B cell (primary cell): ENCODE measurements around the gene NEK11. TPM values are rescaled to one million over a fixed set of nuclear protein-coding genes. Genes with fewer than 3 reads are reported as not detected.

Experiments used
- ATAC-seq: fragments of 200-7000 bp; cut with Tn5 transposase; one replicate; pipeline ENCODE4 v1.10.0; 2021; ENCODE audit warnings: low read depth, mild to moderate bottlenecking, moderate number of reproducible peaks, moderate library complexity
- CTCF ChIA-PET: fragments of 350-600 bp; sonication (Branson Sonifier 250); formaldehyde crosslinking; loops from one replicate; lab custom pipeline; 2021; ENCODE audit warnings: antibody characterized with exemption, inconsistent platforms; lab: Charles Lee
- POLR2A ChIA-PET: fragments of 350-600 bp; sonication (Branson Sonifier 250); formaldehyde crosslinking; loops from one replicate; lab custom pipeline; 2021; ENCODE audit warnings: antibody characterized with exemption; lab: Charles Lee
- DNase-seq: peaks from one replicate; pipeline ENCODE4 v3.0.0; 2013
- H2AFZ ChIP-seq: 2 replicates; pipeline ENCODE4 v1.6.1; 2012; ENCODE audit warnings: mild to moderate bottlenecking, low read depth, low read length; ENCODE audit not compliant: insufficient read depth, poor library complexity, severe bottlenecking
- H3K27ac ChIP-seq, 2 donors: 1 replicate in 1 of 2; 2 replicates in 1 of 2; pipeline ENCODE4 v1.5.1; 2012 to 2013; ENCODE audit warnings: low read length in 2 of 2, mild to moderate bottlenecking in 2 of 2, moderate library complexity in 1 of 2
- H3K27me3 ChIP-seq, 4 experiments: fragments of 200-600 bp in 1 of 4; sonication (generic) in 1 of 4; replicated peaks in 1 of 4; 1 replicate in 2 of 4; 2 replicates in 2 of 4; pipeline versions ENCODE4 v1.6.1 to v1.7.0; 2013 to 2016; ENCODE audit warnings: low read length in 3 of 4, mild to moderate bottlenecking in 2 of 4, mixed read lengths in 1 of 4, moderate library complexity in 1 of 4; ENCODE audit not compliant: insufficient read depth in 4 of 4, control insufficient read depth in 3 of 4; ENCODE audit errors: control extremely low read depth in 1 of 4
- H3K36me3 ChIP-seq, 2 experiments: replicated peaks in 1 of 2; 1 replicate in 1 of 2; 2 replicates in 1 of 2; pipeline versions ENCODE4 v1.6.1 to v1.7.1; 2013; ENCODE audit warnings: low read length in 1 of 2; ENCODE audit not compliant: insufficient read depth in 2 of 2, control insufficient read depth in 1 of 2; ENCODE audit errors: control extremely low read depth in 1 of 2, extremely low read depth in 1 of 2
- H3K4me1 ChIP-seq, 2 donors: fragments of 200-600 bp in 1 of 2; sonication (generic) in 1 of 2; 1 replicate in 1 of 2; 2 replicates in 1 of 2; pipeline versions ENCODE4 v1.5.1 to v1.6.1; 2013 to 2017; ENCODE audit warnings: low read length in 2 of 2; ENCODE audit not compliant: control insufficient read depth in 2 of 2, insufficient read depth in 2 of 2
- H3K4me2 ChIP-seq: replicated peaks from 2 replicates; pipeline ENCODE3; 2012; ENCODE audit warnings: mild to moderate bottlenecking, low read depth, low read length; ENCODE audit not compliant: poor library complexity, severe bottlenecking
- H3K4me3 ChIP-seq, 5 experiments: fragments of 200-600 bp in 1 of 5; sonication (generic) in 1 of 5; 1 replicate in 3 of 5; 2 replicates in 2 of 5; pipeline versions ENCODE4 v1.5.1 to v1.7.0; 2011 to 2016; ENCODE audit warnings: low read length in 4 of 5, mild to moderate bottlenecking in 4 of 5, low read depth in 2 of 5, control low read depth in 1 of 5, moderate library complexity in 1 of 5; ENCODE audit not compliant: insufficient read depth in 1 of 5; ENCODE audit errors: control extremely low read depth in 1 of 5, extremely low read depth in 1 of 5
- H3K79me2 ChIP-seq: fragments of 200-600 bp; sonication (generic); one replicate; pipeline ENCODE4 v1.6.0; 2016; ENCODE audit warnings: low read length; ENCODE audit not compliant: control insufficient read depth, insufficient read depth
- H3K9ac ChIP-seq: fragments of 200-600 bp; sonication (generic); 2 replicates; pipeline ENCODE4 v1.6.1; 2017; ENCODE audit warnings: mild to moderate bottlenecking, low read length, moderate library complexity
- H3K9me3 ChIP-seq, 3 donors: one replicate each; pipeline versions ENCODE4 v1.6.1 to v1.7.1; 2013; ENCODE audit warnings: low read length in 2 of 3; ENCODE audit not compliant: control insufficient read depth in 2 of 3, insufficient read depth in 1 of 3; ENCODE audit errors: control extremely low read depth in 1 of 3
- H4K20me1 ChIP-seq: 2 replicates; pipeline ENCODE4 v1.6.0; 2012; ENCODE audit warnings: mild to moderate bottlenecking, low read length; ENCODE audit not compliant: insufficient read depth, control insufficient read depth, poor library complexity, severe bottlenecking
- H3K27ac Mint-ChIP-seq: one replicate; pipeline ENCODE4 v1.8.0; 2021; ENCODE audit warnings: mixed read lengths
- H3K27me3 Mint-ChIP-seq: one replicate; pipeline ENCODE4 v1.8.0; 2021; ENCODE audit warnings: mixed read lengths
- H3K4me1 Mint-ChIP-seq: one replicate; pipeline ENCODE4 v1.8.0; 2021; ENCODE audit warnings: mixed read lengths
- H3K4me3 Mint-ChIP-seq: one replicate; pipeline ENCODE4 v1.8.0; 2021; ENCODE audit warnings: mixed read lengths
- H3K9me3 Mint-ChIP-seq: one replicate; pipeline ENCODE4 v1.8.0; 2022; ENCODE audit warnings: mixed read lengths; ENCODE audit not compliant: insufficient read depth
- CTCF ChIP-seq: fragments of 200-600 bp; IDR thresholded peaks from one replicate; pipeline ENCODE4 v1.8.0; 2022; ENCODE audit warnings: antibody characterized with exemption, mild to moderate bottlenecking
- EZH2 ChIP-seq: IDR thresholded peaks from 2 replicates; pipeline ENCODE4 v1.6.1; 2012; ENCODE audit warnings: borderline replicate concordance, low read depth, mild to moderate bottlenecking, moderate library complexity, low read length; ENCODE audit not compliant: insufficient read depth, poor library complexity, severe bottlenecking
- WGBS: methylation state at CpG from one replicate; pipeline ENCODE4 v1.1.5; 2013; ENCODE audit warnings: missing lambda C conversion rate; ENCODE audit not compliant: insufficient coverage; 5-methylcytosine and 5-hydroxymethylcytosine counted together
- intact Hi-C: fragments of 100-400 bp; cut with micrococcal nuclease; formaldehyde crosslinking; loops from one replicate; pipeline ENCODE4 v1.10.0; 2022
- polyA plus RNA-seq: library from polyadenylated mRNA; depleted of rRNA; stranded (reverse); fragments of >200 nt; gene quantifications from 2 replicates; pipeline ENCODE4 v1.2.3, GENCODE V29; 2012
- total RNA-seq, 2 donors: library from RNA; stranded (reverse); fragments of 120-200 nt in 1 of 2; gene quantifications; 1 replicate in 1 of 2; 2 replicates in 1 of 2; pipeline versions ENCODE4 v1.2.3 to v1.2.4, GENCODE V29; 2013 to 2022

Gene NEK11
- total and polyA plus RNA-seq, 2 donors (not counting 1 experiment from before 2014, with no cell fraction given) = 1.00 to 7.7 TPM

GRCh38 chr3:131141770-131142169 is 115.1 kb downstream of the NEK11 start:
- no peak overlapping the region for H3K4me3 Mint-ChIP-seq
- H3K27me3 Mint-ChIP-seq = no peaks in the 10 kb centered on the region
- Histone ChIP-seq H3K9ac (no peak overlapping the region), H4K20me1 (no peaks in the 10 kb centered on the region), H3K4me3 (no peak overlapping the region), H3K4me1 (no peaks in the 10 kb centered on the region), H3K27ac (no peak overlapping the region), H3K4me2 (no peak overlapping the region), H3K27me3 (no peaks in the 10 kb centered on the region), H3K9me3 (no peaks in the 10 kb centered on the region), H3K79me2 (no peaks in the 10 kb centered on the region), H3K36me3 (no peaks in the 10 kb centered on the region), H2AFZ (no peak overlapping the region)
- 100% methylated on average over 1 of the region's 2 CpGs for WGBS
- intact Hi-C loops = no loop called here
- CTCF ChIA-PET = no interaction called here
- H3K27ac Mint-ChIP-seq = no peak overlapping the region
- POLR2A ChIA-PET = no interaction called here
- H3K9me3 Mint-ChIP-seq = peaks cover 4% of the 10 kb centered on the region
- TF ChIP-seq CTCF (no peak), EZH2 (no peak)
- DNase-seq = no peak
- ATAC-seq = no peak
- H3K4me1 Mint-ChIP-seq = no peaks in the 10 kb centered on the region

GRCh38 chr3:131142580-131142979 is 115.9 kb downstream of the NEK11 start:
- Histone ChIP-seq H3K36me3 (no peaks in the 10 kb centered on the region), H3K79me2 (no peaks in the 10 kb centered on the region), H3K27me3 (no peaks in the 10 kb centered on the region), H3K27ac (no peak overlapping the region), H3K9ac (no peak overlapping the region), H3K4me1 (no peaks in the 10 kb centered on the region), H3K4me2 (no peak overlapping the region), H2AFZ (no peak overlapping the region), H3K4me3 (no peak overlapping the region), H4K20me1 (no peaks in the 10 kb centered on the region), H3K9me3 (no peaks in the 10 kb centered on the region)
- no peaks in the 10 kb centered on the region for H3K27me3 Mint-ChIP-seq
- H3K4me3 Mint-ChIP-seq = no peak overlapping the region
- ATAC-seq (no peak), DNase-seq (no peak)
- no peaks in the 10 kb centered on the region for H3K4me1 Mint-ChIP-seq
- peaks cover 4% of the 10 kb centered on the region for H3K9me3 Mint-ChIP-seq
- ChIA-PET CTCF (no interaction called here), POLR2A (no interaction called here)
- no peak overlapping the region for H3K27ac Mint-ChIP-seq
- no peak for TF ChIP-seq CTCF
- no peak for TF ChIP-seq EZH2
- intact Hi-C loops = no loop called here
- WGBS = no CpG with 5 or more reads among the region's 1 CpG
